ENCODE data around the gene MYPOP.

DNA sequence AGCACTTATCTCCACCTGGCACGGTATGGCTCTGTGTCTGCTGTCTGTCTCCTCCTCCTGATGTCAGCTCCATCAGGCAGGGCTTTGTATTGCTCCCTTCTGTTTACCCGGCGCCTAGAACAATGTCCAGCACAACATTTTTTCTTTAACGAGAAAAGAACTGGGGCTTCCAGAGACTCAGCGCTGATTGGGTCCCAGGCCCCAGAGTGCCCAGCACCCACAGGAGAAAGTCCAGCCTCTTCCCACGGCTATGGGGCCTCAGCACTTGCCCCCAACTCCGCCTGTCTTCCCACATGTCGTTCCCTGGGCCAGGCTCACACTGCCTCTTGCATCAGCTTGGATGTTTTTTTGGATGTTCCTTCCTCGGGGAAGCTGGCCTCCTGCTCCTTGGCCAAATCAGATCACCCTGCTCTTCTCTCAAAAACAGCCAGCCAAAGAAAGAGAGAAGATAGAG, 6.9 kb downstream of the MYPOP start:
- TF ChIP-seq, protein P1, sequence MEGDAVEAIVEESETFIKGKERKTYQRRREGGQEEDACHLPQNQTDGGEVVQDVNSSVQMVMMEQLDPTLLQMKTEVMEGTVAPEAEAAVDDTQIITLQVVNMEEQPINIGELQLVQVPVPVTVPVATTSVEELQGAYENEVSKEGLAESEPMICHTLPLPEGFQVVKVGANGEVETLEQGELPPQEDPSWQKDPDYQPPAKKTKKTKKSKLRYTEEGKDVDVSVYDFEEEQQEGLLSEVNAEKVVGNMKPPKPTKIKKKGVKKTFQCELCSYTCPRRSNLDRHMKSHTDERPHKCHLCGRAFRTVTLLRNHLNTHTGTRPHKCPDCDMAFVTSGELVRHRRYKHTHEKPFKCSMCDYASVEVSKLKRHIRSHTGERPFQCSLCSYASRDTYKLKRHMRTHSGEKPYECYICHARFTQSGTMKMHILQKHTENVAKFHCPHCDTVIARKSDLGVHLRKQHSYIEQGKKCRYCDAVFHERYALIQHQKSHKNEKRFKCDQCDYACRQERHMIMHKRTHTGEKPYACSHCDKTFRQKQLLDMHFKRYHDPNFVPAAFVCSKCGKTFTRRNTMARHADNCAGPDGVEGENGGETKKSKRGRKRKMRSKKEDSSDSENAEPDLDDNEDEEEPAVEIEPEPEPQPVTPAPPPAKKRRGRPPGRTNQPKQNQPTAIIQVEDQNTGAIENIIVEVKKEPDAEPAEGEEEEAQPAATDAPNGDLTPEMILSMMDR (IDR thresholded peaks at IDR 0.05; ENCODE audit: low read depth, low read length): no peak
- no peak for TF ChIP-seq EZH2phosphoT487 (IDR thresholded peaks at IDR 0.05; ENCODE audit: low read depth)

Data from OCI-LY3 (cell line).